Activated CD4-positive, alpha-beta T cell treated with anti-CD3 and anti-CD28 coated beads, Interleukin-2, amount 10 ng/mL, durations not matched to agents 24 days and 14 days (primary cell): ENCODE results near the gene NRP2. TPM values are rescaled to one million over a fixed set of nuclear protein-coding genes. Genes with fewer than 3 reads are reported as not detected.

Source experiments
- DNase-seq: peaks from one replicate; pipeline ENCODE4 v3.0.0; 2022
- H3K27ac Mint-ChIP-seq: one replicate; pipeline ENCODE4 v1.8.0; 2022; ENCODE audit warnings: mild to moderate bottlenecking, mixed read lengths
- H3K27me3 Mint-ChIP-seq: one replicate; pipeline ENCODE4 v1.8.0; 2022; ENCODE audit warnings: mixed read lengths
- H3K36me3 Mint-ChIP-seq: one replicate; pipeline ENCODE4 v1.8.0; 2022; ENCODE audit warnings: low read depth, mild to moderate bottlenecking, mixed read lengths
- H3K4me1 Mint-ChIP-seq: one replicate; pipeline ENCODE4 v1.8.0; 2021; ENCODE audit warnings: mixed read lengths
- H3K4me3 Mint-ChIP-seq: one replicate; pipeline ENCODE4 v1.8.0; 2022; ENCODE audit warnings: mild to moderate bottlenecking, moderate library complexity, mixed read lengths
- H3K9me3 Mint-ChIP-seq: one replicate; pipeline ENCODE4 v1.8.0; 2021; ENCODE audit warnings: mixed read lengths
- intact Hi-C: fragments of 100-400 bp; cut with micrococcal nuclease; formaldehyde crosslinking; loops from one replicate; pipeline ENCODE4 v1.15.1; 2023
- total RNA-seq: library from RNA; stranded (reverse); gene quantifications from 2 replicates; pipeline ENCODE4 v1.2.3, GENCODE V29; 2022

The NRP2 gene
- total RNA-seq, 1 donor from 2014 or later: 64.4 TPM

DNA sequence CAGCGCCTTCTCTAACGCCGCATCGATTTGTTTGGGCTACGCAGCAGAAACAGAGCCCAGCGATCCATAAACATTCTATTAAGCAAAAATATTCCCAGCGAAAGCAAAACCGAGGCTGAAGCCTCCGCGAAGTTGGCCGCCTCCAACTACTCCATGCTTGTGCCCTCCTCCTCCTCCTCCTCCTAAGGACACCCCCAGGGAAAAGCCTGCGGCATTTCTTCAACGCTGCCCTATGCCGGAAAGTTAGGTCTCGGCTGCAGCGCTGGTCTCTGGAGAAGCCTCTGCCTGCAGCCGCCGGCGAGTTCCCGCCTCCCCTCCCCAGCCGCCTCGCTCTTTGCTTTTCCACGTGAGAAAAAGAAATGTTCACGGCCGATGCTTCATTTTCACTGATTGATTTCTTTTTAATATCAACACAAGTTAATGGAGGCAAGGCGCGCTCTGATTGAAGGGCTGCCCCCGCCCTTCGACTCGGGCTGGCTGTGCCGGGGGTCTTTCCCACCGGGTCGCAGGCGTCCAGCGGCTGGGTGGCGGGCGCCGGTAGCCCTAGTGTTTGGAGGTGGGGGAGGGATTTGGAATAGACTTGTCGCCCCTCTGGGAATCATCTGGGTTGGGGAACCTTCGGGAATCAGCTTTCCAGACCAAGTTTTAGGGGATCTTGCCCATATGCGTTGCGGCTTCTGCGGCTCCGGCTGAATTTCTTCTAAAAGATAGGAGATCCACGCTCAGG is 3.9 kb downstream of the NRP2 start:
- peaks cover 27% of the 10 kb centered on the region for H3K36me3 Mint-ChIP-seq
- no peaks in the 10 kb centered on the region for H3K9me3 Mint-ChIP-seq
- peak overlapping the region; percentile 86 for H3K4me3 Mint-ChIP-seq
- intact Hi-C loops: loop anchor here (2.0 to 10.0 kb wide), 5 partner anchors 15 to 1581 kb away; no protein-coding TSS in a partner anchor
- peak; percentile 65 for DNase-seq
- peak overlapping the region; percentile 94 for H3K27ac Mint-ChIP-seq
- peaks cover 68% of the 10 kb centered on the region for H3K27me3 Mint-ChIP-seq
- H3K4me1 Mint-ChIP-seq: peaks cover 40% of the 10 kb centered on the region

DNA sequence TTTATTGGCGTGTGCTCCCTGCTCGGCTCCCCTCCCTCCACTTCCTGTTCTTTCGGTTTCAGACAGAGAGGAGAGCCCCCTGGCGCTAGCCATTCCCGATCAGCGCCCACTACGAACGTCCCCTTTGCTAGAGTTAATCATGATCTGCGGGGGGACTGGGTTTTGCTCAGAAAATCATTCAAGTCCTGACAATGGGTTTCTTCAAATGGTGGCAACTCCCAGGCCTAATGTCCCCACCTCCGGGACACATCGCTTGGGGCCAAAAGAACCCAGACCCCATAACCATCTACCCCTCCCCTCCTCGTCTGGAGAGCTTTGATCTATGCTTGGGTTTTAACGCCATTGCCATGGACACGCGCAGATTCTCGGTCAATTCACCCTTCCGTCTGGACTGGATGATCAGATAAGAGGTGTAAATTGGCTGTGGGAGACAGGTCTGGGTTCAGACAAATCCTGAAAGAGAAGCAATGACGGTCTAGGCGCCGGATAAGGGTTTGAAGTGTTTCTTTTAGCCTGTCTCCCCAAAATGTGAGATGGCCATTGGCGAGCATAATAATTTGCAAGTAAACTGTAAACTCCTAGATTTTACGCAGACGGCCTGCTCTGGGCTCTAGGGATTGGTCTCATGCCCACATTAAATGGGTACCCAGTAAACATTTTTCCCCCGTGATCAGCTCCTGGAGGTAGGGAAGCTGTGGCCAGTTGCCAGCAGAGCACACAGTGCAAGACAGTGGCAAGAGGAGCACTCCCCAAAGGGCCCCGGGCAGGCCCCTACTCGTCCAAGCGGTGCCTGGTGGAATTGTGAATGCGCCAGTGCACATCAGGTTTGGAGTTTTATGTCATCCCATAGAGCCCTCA is 4.7 kb downstream of the NRP2 start:
- Mint-ChIP-seq H3K27me3 (peaks cover 64% of the 10 kb centered on the region), H3K9me3 (no peaks in the 10 kb centered on the region), H3K27ac (peak overlapping the region; percentile 65), H3K36me3 (peaks cover 28% of the 10 kb centered on the region), H3K4me3 (peak overlapping the region; percentile 86), H3K4me1 (peaks cover 34% of the 10 kb centered on the region)
- no peak for DNase-seq
- intact Hi-C loops: loop anchor here (2.0 to 10.0 kb wide), 5 partner anchors 14 to 1582 kb away; no protein-coding TSS in a partner anchor

DNA sequence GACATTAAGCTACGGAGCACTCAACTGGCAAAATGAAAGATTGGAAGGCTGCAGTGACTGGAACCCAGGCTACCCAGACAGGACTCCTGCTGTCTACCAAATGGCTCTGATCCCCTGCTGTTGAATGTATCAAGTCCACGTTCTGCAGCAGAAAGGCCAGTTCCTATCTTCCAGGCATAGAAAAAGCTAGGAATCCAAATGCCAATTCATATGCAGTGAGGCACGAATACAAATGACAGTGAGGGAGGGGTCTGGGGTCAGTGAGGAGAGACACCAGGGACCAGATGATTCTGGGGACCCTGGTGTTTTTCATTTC is 5.3 kb downstream of the NRP2 start:
- peak overlapping the region; percentile 86 for H3K4me3 Mint-ChIP-seq
- no peak overlapping the region for H3K27ac Mint-ChIP-seq
- H3K27me3 Mint-ChIP-seq: peaks cover 65% of the 10 kb centered on the region
- H3K36me3 Mint-ChIP-seq: peaks cover 28% of the 10 kb centered on the region
- no peaks in the 10 kb centered on the region for H3K9me3 Mint-ChIP-seq
- no peak for DNase-seq
- H3K4me1 Mint-ChIP-seq: peaks cover 34% of the 10 kb centered on the region
- intact Hi-C loops: loop anchor here (2.0 to 10.0 kb wide), 5 partner anchors 13 to 1583 kb away; no protein-coding TSS in a partner anchor

DNA sequence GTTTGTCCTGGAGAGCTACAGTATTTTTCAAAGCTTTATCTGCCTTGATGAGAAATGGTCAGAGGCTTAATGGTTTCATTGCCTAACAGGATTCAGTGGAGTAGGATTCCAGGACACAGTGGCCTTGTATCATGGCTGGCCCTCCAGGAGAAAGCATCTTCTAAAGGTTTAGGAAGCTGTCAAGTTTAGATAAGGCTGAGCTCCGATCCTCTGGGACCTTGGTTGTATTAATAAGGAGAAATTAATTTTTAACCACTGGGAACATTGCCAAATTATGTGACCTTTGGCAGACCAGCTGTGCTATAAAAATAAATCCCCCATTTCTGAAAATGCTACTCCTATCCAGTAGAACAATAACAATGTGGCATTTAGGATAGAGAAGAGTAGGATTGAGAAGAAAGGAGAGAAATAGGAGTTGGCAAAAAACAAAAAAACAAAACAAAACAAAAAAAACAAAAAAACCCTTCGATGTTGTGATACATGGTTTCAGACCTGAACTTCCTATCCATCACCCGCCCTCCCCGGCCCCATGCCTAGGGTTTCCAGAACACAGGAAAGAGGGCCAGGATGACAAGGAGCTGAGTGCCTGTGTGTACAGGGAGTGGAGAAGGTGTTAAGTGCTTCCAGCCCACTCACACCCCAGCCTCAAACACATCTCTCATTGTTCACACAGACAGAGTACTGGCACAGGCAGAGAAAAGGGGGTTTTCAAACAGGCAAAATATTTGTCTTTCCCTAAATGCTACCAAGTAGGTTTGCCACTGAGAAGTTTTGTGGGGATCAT is 6.3 kb downstream of the NRP2 start:
- Mint-ChIP-seq H3K9me3 (no peaks in the 10 kb centered on the region), H3K4me3 (no peak overlapping the region), H3K36me3 (peaks cover 26% of the 10 kb centered on the region), H3K4me1 (peaks cover 27% of the 10 kb centered on the region), H3K27me3 (peaks cover 57% of the 10 kb centered on the region), H3K27ac (no peak overlapping the region)
- intact Hi-C loops: loop anchor here (10.0 kb wide), 4 partner anchors 214 to 1584 kb away; no protein-coding TSS in a partner anchor
- DNase-seq: no peak

DNA sequence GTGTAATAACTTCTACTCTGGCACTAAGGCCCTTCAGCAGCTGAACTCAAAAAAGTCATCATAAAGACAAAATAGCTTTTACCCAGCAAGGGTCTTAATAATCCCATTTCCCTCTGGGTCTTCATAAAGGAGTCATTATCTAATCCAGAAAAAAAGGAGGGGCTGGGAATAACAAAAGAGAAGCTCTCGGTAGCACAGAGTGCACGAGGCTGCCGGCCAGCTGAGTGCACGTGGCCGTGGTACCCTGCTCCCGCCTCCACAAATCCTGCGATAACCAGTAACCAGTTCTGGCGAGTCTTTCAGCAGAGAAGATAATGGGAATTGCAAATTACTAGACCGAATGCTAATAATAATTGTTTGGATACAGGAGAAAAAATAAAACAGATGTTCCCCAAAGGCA is 7.5 kb downstream of the NRP2 start:
- H3K27me3 Mint-ChIP-seq: peaks cover 45% of the 10 kb centered on the region
- no peak for DNase-seq
- H3K4me1 Mint-ChIP-seq: peaks cover 21% of the 10 kb centered on the region
- peaks cover 19% of the 10 kb centered on the region for H3K36me3 Mint-ChIP-seq
- intact Hi-C loops: loop anchor here (10.0 kb wide), 4 partner anchors 215 to 1585 kb away; no protein-coding TSS in a partner anchor
- H3K27ac Mint-ChIP-seq: no peak overlapping the region
- no peak overlapping the region for H3K4me3 Mint-ChIP-seq
- no peaks in the 10 kb centered on the region for H3K9me3 Mint-ChIP-seq

DNA sequence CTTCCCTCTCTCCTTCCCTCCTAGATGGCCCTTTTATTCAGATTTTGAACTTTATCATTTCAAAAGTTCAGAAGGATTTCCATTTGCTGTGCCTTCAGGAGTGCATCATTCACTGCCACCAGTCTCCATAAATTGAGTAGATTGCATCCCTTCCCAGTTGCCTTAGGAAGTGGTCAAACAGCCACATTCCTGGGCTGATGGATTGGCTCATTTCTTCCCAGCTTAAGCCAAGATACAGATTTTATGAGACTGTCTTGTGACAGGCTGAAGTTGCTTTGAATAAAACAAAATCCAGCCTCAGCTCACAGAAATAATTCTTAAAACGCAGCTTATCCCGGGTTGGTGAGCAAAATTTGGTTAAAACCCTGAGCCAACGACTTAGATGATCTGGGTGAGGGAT is 9.8 kb downstream of the NRP2 start:
- intact Hi-C loops: no loop called here
- no peak for DNase-seq
- H3K36me3 Mint-ChIP-seq: peaks cover 7% of the 10 kb centered on the region
- H3K27ac Mint-ChIP-seq: no peak overlapping the region
- H3K4me1 Mint-ChIP-seq: peaks cover 15% of the 10 kb centered on the region
- peaks cover 25% of the 10 kb centered on the region for H3K27me3 Mint-ChIP-seq
- no peak overlapping the region for H3K4me3 Mint-ChIP-seq
- H3K9me3 Mint-ChIP-seq: no peaks in the 10 kb centered on the region

DNA sequence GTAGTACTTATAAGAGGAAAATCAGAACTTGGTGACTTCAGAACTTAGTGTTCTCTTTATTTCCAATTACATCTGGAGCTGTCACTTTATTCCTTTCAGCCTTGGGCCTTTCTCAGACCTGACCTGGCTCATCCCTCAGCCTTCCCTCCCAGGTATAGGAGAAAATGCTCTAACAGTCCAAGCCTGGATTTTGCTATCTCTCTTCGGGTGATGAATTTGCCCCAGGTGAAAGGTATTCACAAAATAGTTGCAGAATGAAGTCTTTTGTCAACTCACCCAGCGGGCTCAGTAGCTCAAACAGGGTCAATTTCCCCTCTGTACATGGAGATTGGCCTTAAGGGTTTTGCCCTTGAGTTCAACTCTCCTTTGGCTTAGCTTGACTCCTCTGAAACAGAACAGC is 12.0 kb downstream of the NRP2 start:
- H3K36me3 Mint-ChIP-seq: peaks cover 23% of the 10 kb centered on the region
- H3K9me3 Mint-ChIP-seq: no peaks in the 10 kb centered on the region
- peaks cover 9% of the 10 kb centered on the region for H3K27me3 Mint-ChIP-seq
- no peak overlapping the region for H3K27ac Mint-ChIP-seq
- DNase-seq: no peak
- no peak overlapping the region for H3K4me3 Mint-ChIP-seq
- intact Hi-C loops: no loop called here
- peaks cover 19% of the 10 kb centered on the region for H3K4me1 Mint-ChIP-seq

DNA sequence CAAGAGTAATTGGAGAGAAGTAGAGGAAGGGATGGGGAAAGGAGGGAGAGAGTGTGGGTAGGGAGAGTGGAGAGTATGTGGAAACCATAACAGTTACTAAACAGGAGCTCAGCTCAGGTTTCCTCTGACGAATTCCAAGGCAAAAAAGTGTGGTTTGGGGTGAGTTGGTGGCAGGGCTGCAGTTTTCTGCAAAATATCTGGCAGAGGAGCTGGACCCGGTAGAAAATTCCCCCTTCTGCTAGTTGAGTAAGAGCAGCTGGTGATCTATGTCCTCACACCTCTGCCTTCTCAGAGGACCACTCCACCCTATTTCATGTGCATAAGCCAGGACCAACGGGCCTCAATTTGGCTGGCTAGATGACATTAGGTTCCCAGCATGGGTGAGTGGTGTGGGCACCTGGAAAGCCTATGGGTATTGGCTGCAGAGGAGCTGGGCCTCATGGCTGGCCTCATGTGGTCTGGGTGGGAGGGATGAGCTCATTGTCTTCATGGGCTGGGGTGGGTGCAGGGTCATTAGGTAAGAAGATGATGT is 13.2 kb downstream of the NRP2 start:
- Mint-ChIP-seq H3K4me3 (no peak overlapping the region), H3K27me3 (peaks cover 6% of the 10 kb centered on the region), H3K4me1 (peaks cover 32% of the 10 kb centered on the region), H3K27ac (peak overlapping the region; percentile 17), H3K9me3 (peaks cover 3% of the 10 kb centered on the region), H3K36me3 (peaks cover 28% of the 10 kb centered on the region)
- DNase-seq: no peak
- intact Hi-C loops: no loop called here

DNA sequence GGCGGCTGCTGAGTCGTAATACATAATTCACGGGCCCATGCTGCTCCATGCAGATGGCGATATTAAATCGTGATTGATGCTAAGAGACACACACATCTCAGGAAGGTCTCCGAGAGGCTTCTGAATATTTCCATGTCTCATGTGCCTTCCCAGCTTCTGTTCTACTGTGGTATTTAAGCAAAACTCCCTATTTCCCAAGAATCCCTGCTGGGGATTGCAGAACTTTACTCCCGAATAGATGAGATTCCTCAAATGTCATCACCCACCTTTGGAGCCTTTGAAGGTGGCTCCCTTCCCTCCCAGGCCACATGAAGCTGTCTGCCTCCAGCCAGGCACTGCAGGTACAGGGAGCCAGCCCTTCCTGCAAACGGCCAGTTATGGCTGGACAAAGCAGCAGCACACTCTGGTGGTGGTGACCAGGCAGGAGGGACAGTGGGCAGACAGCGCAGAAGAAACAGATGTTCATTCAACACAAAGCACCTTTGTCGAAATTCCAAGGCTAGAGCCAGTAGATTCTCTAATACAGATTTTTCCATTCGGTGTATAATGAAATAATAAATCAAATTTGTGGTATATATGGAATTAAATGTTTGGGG is 14.1 kb downstream of the NRP2 start:
- Mint-ChIP-seq H3K4me3 (no peak overlapping the region), H3K27ac (no peak overlapping the region), H3K4me1 (peaks cover 41% of the 10 kb centered on the region), H3K9me3 (peaks cover 3% of the 10 kb centered on the region), H3K27me3 (peaks cover 2% of the 10 kb centered on the region), H3K36me3 (peaks cover 30% of the 10 kb centered on the region)
- intact Hi-C loops: no loop called here
- no peak for DNase-seq

DNA sequence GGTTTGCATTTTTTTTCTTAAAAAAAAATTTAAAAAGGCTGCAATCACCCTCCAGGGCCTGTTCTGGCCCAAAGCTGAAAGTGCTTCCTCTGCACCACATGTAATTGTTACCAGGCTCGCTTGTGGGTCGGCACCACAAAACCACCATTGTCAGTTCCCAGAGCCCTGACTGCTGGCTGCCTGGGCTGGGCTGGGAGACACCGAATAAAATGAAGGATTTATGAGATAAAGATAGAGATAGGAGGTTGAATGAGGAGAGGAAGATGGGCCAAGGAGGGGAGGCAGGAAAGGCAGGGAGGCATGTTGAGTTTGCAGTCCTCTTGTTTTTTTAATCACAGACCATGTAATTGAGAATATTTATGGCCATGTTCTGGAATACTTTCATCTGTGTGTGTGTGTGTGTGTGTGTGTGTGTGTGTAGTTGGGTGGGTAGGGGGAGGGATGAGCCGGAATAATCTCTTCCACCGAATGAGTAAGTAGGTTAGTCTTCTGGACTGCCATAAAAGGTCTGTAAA is 14.7 kb downstream of the NRP2 start:
- peaks cover under 1% of the 10 kb centered on the region for H3K27me3 Mint-ChIP-seq
- intact Hi-C loops: no loop called here
- no peak for DNase-seq

DNA sequence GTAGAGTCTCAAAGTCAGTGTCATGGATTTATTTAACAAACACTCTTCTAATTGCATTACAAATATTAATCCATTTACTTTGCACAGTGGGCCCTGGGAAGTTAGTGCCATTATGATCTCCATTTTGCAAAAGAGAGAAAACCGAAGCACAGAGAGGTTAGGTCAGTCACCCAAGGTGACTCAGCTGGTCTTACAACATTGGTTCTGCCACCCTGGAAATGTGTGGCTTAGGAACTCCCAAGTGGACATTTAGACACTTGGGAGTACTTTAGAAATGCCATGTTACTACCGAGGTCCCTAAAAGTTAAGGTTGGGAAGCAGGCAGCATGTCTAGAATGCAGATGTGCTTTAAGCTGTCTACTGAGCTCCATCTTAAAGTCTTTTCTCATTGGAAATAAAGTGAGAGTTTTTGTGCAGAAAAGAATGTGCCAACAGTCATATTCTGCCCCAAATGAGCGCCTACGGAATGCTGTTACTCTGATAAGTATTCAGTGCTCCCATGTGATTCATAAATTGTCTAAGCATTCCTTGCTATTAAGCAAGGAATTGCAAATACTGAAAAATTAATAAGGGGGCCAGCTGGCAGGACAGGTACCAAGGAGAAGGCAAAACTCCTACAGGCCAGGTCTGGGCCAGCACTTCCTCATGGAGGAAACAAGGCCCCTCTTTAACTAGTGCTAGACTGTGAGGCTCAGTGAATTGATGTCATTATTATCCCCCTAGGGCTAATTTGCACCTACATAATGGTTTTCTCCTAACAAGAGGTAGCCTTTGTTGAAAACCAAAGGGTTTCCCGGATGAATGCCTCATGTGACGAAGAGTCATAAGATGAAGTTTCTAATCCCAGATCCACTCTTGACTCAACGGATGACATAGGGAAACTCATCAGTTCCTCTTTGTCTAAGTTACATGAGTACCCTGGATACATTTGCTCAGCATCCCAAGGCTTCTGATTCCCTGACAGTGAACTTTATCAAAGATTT is 16.3 kb downstream of the NRP2 start:
- peak overlapping the region; percentile 1 for H3K4me3 Mint-ChIP-seq
- H3K27ac Mint-ChIP-seq: peak overlapping the region; percentile 95
- no peak for DNase-seq
- no peaks in the 10 kb centered on the region for H3K27me3 Mint-ChIP-seq
- intact Hi-C loops: no loop called here
- peaks cover 49% of the 10 kb centered on the region for H3K4me1 Mint-ChIP-seq
- H3K9me3 Mint-ChIP-seq: peaks cover 3% of the 10 kb centered on the region
- peaks cover 35% of the 10 kb centered on the region for H3K36me3 Mint-ChIP-seq

More for the DNA sequence above, 14.7 kb downstream of the NRP2 start:
- no peak overlapping the region for H3K4me3 Mint-ChIP-seq
- H3K36me3 Mint-ChIP-seq: peaks cover 29% of the 10 kb centered on the region
- H3K9me3 Mint-ChIP-seq: peaks cover 3% of the 10 kb centered on the region
- H3K4me1 Mint-ChIP-seq: peaks cover 41% of the 10 kb centered on the region
- peak overlapping the region; percentile 20 for H3K27ac Mint-ChIP-seq
